NCI-H2171 (cell line): ENCODE results near the gene MKI67.
A peak's percentile ranks its signal among the peaks of the same experiment; 100 is the strongest.
"Not testable (repeated sequence)": the region's sequence is repeated elsewhere in the genome, so short reads cannot be mapped to it uniquely, and the experiment has no call there.

Source experiments
- DNase-seq: peaks from one replicate; lab custom pipeline; 2025; lab: John Stamatoyannopoulos, UW

Gene MKI67

GRCh38 chr10:128150045-128150493, 23.8 kb upstream of the MKI67 start:
- peak; percentile 53 for DNase-seq

- no peak for DNase-seq
These were observed 23.2 kb upstream of the MKI67 start for GRCh38 chr10:128149267-128150014.

- DNase-seq = no peak
These were observed 21.4 kb upstream of the MKI67 start for GRCh38 chr10:128147669-128148068.

GRCh38 chr10:128147064-128147463, 20.8 kb upstream of the MKI67 start:
- DNase-seq = no peak

- no peak for DNase-seq
These were observed 18.3 kb upstream of the MKI67 start for GRCh38 chr10:128144547-128144946.

GRCh38 chr10:128143531-128143930, 17.3 kb upstream of the MKI67 start:
- DNase-seq = no peak

- no peak for DNase-seq
These were observed 14.2 kb upstream of the MKI67 start for GRCh38 chr10:128140425-128140824.

- not testable (repeated sequence) for DNase-seq
These were observed 12.2 kb upstream of the MKI67 start for GRCh38 chr10:128138429-128138828.

- DNase-seq = no peak
These were observed 11.7 kb upstream of the MKI67 start for GRCh38 chr10:128137877-128138276.

GRCh38 chr10:128130051-128130450, 3.8 kb upstream of the MKI67 start:
- DNase-seq = no peak

GRCh38 chr10:128128582-128128981, 2.4 kb upstream of the MKI67 start:
- no peak for DNase-seq

- no peak for DNase-seq
These were observed 743 bp downstream of the MKI67 start for GRCh38 chr10:128125416-128125943.

- no peak for DNase-seq
These were observed 1.3 kb downstream of the MKI67 start for GRCh38 chr10:128124813-128125403.

GRCh38 chr10:128123846-128124245, 2.4 kb downstream of the MKI67 start:
- DNase-seq = no peak

GRCh38 chr10:128122931-128123330, 3.3 kb downstream of the MKI67 start:
- DNase-seq = no peak

GRCh38 chr10:128121750-128122412, 4.3 kb downstream of the MKI67 start:
- DNase-seq = no peak

GRCh38 chr10:128116851-128117615, 9.2 kb downstream of the MKI67 start:
- no peak for DNase-seq

- no peak for DNase-seq
These were observed 10.0 kb downstream of the MKI67 start for GRCh38 chr10:128116187-128116586.

GRCh38 chr10:128115356-128115755, 10.9 kb downstream of the MKI67 start:
- DNase-seq = no peak

GRCh38 chr10:128114901-128115300, 11.3 kb downstream of the MKI67 start:
- no peak for DNase-seq

- DNase-seq = no peak
These were observed 13.2 kb downstream of the MKI67 start for GRCh38 chr10:128113026-128113425.

GRCh38 chr10:128111696-128112095, 14.5 kb downstream of the MKI67 start:
- DNase-seq = no peak
